GM23338 (cell line): ENCODE data around the gene KIF21A. TPM values are rescaled to one million over a fixed set of nuclear protein-coding genes. Genes with fewer than 3 reads are reported as not detected.

Experiments used
- ATAC-seq: fragments of 200-7000 bp; cut with Tn5 transposase; 3 replicates; pipeline ENCODE4 v1.9.1; 2020
- DNase-seq: peaks from one replicate; pipeline ENCODE4 v3.0.0-alpha.2; 2015; ENCODE audit warnings: low spot score
- H2AFZ ChIP-seq: fragments of 200-600 bp; sonication (generic); 2 replicates; pipeline ENCODE4 v1.8.0; 2016; ENCODE audit warnings: antibody characterized with exemption, mild to moderate bottlenecking, moderate library complexity
- H3F3A ChIP-seq: fragments of 200-600 bp; sonication (generic); replicated peaks from 2 replicates; pipeline ENCODE4 v1.8.0; 2017; ENCODE audit warnings: antibody characterized with exemption, mixed run types, low read depth
- H3K27ac ChIP-seq: fragments of 200-600 bp; sonication (generic); 2 replicates; pipeline ENCODE4 v1.6.1; 2016; ENCODE audit warnings: low read depth
- H3K27me3 ChIP-seq: fragments of 200-600 bp; sonication (generic); 2 replicates; pipeline ENCODE4 v1.8.0; 2016; ENCODE audit warnings: mild to moderate bottlenecking, mixed run types, moderate library complexity; ENCODE audit not compliant: insufficient read depth
- H3K36me3 ChIP-seq: fragments of 200-600 bp; sonication (generic); 2 replicates; pipeline ENCODE4 v1.8.0; 2016; ENCODE audit warnings: mild to moderate bottlenecking; ENCODE audit not compliant: insufficient read depth
- H3K4me1 ChIP-seq: fragments of 200-600 bp; sonication (generic); 2 replicates; pipeline ENCODE4 v1.8.0; 2016; ENCODE audit warnings: mild to moderate bottlenecking, moderate library complexity; ENCODE audit not compliant: insufficient read depth
- H3K4me2 ChIP-seq: fragments of 200-600 bp; sonication (generic); 2 replicates; pipeline ENCODE4 v1.7.1; 2017; ENCODE audit warnings: mixed run types
- H3K4me3 ChIP-seq: fragments of 200-600 bp; sonication (generic); 2 replicates; pipeline ENCODE4 v1.6.1; 2016; ENCODE audit warnings: mixed run types
- H3K79me2 ChIP-seq: fragments of 200-600 bp; sonication (generic); replicated peaks from 2 replicates; pipeline ENCODE4 v1.8.0; 2017; ENCODE audit warnings: mild to moderate bottlenecking; ENCODE audit not compliant: insufficient read depth
- H3K9me2 ChIP-seq: fragments of 200-600 bp; sonication (generic); 2 replicates; pipeline ENCODE4 v1.8.0; 2017; ENCODE audit not compliant: insufficient read depth
- H4K20me1 ChIP-seq: fragments of 200-600 bp; sonication (generic); replicated peaks from 2 replicates; pipeline ENCODE4 v1.8.0; 2017; ENCODE audit warnings: mild to moderate bottlenecking; ENCODE audit not compliant: insufficient read depth
- H3K27ac Mint-ChIP-seq: 2 replicates; pipeline ENCODE4 v1.8.0; 2020; ENCODE audit warnings: inconsistent platforms, mild to moderate bottlenecking, moderate library complexity, mixed read lengths
- H3K27me3 Mint-ChIP-seq: 3 replicates; pipeline ENCODE4 v1.8.0; 2022; ENCODE audit warnings: low read depth, mild to moderate bottlenecking, moderate library complexity, mixed read lengths, inconsistent platforms; ENCODE audit not compliant: insufficient read depth, poor library complexity
- H3K36me3 Mint-ChIP-seq: 3 replicates; pipeline ENCODE4 v1.8.0; 2021; ENCODE audit warnings: low read depth, mild to moderate bottlenecking, inconsistent platforms, moderate library complexity, mixed read lengths
- H3K4me1 Mint-ChIP-seq: 3 replicates; pipeline ENCODE4 v1.8.0; 2020; ENCODE audit warnings: mild to moderate bottlenecking, inconsistent platforms, mixed read lengths
- H3K4me3 Mint-ChIP-seq: 3 replicates; pipeline ENCODE4 v1.8.0; 2021; ENCODE audit warnings: moderate library complexity, mild to moderate bottlenecking, inconsistent platforms, mixed read lengths
- H3K9me3 Mint-ChIP-seq: 3 replicates; pipeline ENCODE4 v1.8.0; 2020; ENCODE audit warnings: moderate library complexity, mild to moderate bottlenecking, inconsistent platforms, mixed read lengths
- CREB1 ChIP-seq: fragments of 250-450 bp; sonication (Bioruptor Pico); IDR thresholded peaks from 2 replicates; pipeline ENCODE4 v1.5.0; 2020; ENCODE audit warnings: low read depth, mild to moderate bottlenecking, moderate library complexity
- NANOG ChIP-seq: IDR thresholded peaks from 2 replicates; pipeline ENCODE4 v1.6.1; 2016; ENCODE audit warnings: antibody characterized with exemption, borderline replicate concordance
- ZNF114 ChIP-seq: fragments of 250-450 bp; sonication (Bioruptor Pico); IDR thresholded peaks from 2 replicates; pipeline ENCODE4 v1.5.0; 2020; ENCODE audit warnings: mild to moderate bottlenecking, moderate library complexity
- polyA plus RNA-seq: library from polyadenylated mRNA; unstranded; fragments of >200 nt; fragmentation: Nextera tagmentation; extraction: Ambion mirVana; gene quantifications from 2 replicates; pipeline ENCODE4 v1.2.1, GENCODE V29; 2016
- total RNA-seq: library from RNA; depleted of rRNA; stranded (reverse); fragments of >200 nt; shearing (Covaris generic); gene quantifications from 2 replicates; pipeline ENCODE4 v1.2.3, GENCODE V29; 2014
- TF ChIP-seq, protein P1 (sequence below): IDR thresholded peaks from one replicate; pipeline ENCODE4 v1.6.1; 2018; ENCODE audit warnings: antibody characterized with exemption; ENCODE audit not compliant: unreplicated experiment
- TF ChIP-seq, protein P2 (sequence below): fragments of 250-450 bp; sonication (Bioruptor Pico); IDR thresholded peaks from 2 replicates; pipeline ENCODE4 v1.5.0; 2020; ENCODE audit warnings: mild to moderate bottlenecking, moderate library complexity

KIF21A gene
- total and polyA plus RNA-seq, 2 experiments from 2014 or later = 28.8 to 32.0 TPM

DNA sequence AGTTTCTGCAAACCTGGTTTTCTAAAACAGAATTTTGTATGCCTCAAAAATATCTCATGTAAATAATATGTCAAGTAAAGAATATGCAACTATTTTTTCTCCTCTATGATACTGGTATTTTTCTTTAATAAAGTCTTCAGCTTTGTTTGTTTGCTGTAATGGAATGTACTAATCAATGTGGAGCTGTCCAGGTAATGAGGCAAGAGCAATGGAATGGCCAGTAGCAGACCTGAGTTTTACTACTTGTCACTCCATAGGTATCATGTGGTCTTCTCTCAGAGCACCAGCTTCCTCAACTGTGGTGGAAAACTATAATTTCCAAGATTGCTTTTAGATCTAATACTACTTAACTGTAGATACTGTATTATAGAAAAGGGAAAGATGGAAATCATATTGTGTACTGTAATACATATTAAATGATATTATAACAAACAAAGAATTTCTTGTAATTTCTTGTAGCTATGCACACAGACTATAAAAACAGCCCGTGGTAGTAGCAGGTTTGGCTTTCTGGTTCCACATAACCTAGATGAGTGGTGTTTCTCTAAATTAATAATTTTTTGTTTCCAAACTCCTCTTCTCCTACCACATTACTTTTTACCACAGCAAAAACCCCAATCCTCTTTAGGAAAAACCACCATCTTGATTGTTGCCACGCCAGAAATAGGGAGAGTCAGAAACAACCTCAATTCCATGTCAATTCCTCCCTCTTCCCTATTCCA, 70.6 kb downstream of the KIF21A start:
- no peaks in the 10 kb centered on the region for H3K36me3 ChIP-seq
- Mint-ChIP-seq H3K9me3 (no peaks in the 10 kb centered on the region), H3K27ac (peak overlapping the region; percentile 15), H3K4me1 (peaks cover 32% of the 10 kb centered on the region), H3K36me3 (no peaks in the 10 kb centered on the region), H3K4me3 (no peak overlapping the region), H3K27me3 (peaks cover 3% of the 10 kb centered on the region)
- H3K27me3 ChIP-seq = no peaks in the 10 kb centered on the region
- TF ChIP-seq CREB1 (CRISPR knock-in tag) = no peak
- TF ChIP-seq, protein P1, sequence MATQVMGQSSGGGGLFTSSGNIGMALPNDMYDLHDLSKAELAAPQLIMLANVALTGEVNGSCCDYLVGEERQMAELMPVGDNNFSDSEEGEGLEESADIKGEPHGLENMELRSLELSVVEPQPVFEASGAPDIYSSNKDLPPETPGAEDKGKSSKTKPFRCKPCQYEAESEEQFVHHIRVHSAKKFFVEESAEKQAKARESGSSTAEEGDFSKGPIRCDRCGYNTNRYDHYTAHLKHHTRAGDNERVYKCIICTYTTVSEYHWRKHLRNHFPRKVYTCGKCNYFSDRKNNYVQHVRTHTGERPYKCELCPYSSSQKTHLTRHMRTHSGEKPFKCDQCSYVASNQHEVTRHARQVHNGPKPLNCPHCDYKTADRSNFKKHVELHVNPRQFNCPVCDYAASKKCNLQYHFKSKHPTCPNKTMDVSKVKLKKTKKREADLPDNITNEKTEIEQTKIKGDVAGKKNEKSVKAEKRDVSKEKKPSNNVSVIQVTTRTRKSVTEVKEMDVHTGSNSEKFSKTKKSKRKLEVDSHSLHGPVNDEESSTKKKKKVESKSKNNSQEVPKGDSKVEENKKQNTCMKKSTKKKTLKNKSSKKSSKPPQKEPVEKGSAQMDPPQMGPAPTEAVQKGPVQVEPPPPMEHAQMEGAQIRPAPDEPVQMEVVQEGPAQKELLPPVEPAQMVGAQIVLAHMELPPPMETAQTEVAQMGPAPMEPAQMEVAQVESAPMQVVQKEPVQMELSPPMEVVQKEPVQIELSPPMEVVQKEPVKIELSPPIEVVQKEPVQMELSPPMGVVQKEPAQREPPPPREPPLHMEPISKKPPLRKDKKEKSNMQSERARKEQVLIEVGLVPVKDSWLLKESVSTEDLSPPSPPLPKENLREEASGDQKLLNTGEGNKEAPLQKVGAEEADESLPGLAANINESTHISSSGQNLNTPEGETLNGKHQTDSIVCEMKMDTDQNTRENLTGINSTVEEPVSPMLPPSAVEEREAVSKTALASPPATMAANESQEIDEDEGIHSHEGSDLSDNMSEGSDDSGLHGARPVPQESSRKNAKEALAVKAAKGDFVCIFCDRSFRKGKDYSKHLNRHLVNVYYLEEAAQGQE = no peak
- TF ChIP-seq ZNF114 (CRISPR knock-in tag) = no peak
- TF ChIP-seq, protein P2, sequence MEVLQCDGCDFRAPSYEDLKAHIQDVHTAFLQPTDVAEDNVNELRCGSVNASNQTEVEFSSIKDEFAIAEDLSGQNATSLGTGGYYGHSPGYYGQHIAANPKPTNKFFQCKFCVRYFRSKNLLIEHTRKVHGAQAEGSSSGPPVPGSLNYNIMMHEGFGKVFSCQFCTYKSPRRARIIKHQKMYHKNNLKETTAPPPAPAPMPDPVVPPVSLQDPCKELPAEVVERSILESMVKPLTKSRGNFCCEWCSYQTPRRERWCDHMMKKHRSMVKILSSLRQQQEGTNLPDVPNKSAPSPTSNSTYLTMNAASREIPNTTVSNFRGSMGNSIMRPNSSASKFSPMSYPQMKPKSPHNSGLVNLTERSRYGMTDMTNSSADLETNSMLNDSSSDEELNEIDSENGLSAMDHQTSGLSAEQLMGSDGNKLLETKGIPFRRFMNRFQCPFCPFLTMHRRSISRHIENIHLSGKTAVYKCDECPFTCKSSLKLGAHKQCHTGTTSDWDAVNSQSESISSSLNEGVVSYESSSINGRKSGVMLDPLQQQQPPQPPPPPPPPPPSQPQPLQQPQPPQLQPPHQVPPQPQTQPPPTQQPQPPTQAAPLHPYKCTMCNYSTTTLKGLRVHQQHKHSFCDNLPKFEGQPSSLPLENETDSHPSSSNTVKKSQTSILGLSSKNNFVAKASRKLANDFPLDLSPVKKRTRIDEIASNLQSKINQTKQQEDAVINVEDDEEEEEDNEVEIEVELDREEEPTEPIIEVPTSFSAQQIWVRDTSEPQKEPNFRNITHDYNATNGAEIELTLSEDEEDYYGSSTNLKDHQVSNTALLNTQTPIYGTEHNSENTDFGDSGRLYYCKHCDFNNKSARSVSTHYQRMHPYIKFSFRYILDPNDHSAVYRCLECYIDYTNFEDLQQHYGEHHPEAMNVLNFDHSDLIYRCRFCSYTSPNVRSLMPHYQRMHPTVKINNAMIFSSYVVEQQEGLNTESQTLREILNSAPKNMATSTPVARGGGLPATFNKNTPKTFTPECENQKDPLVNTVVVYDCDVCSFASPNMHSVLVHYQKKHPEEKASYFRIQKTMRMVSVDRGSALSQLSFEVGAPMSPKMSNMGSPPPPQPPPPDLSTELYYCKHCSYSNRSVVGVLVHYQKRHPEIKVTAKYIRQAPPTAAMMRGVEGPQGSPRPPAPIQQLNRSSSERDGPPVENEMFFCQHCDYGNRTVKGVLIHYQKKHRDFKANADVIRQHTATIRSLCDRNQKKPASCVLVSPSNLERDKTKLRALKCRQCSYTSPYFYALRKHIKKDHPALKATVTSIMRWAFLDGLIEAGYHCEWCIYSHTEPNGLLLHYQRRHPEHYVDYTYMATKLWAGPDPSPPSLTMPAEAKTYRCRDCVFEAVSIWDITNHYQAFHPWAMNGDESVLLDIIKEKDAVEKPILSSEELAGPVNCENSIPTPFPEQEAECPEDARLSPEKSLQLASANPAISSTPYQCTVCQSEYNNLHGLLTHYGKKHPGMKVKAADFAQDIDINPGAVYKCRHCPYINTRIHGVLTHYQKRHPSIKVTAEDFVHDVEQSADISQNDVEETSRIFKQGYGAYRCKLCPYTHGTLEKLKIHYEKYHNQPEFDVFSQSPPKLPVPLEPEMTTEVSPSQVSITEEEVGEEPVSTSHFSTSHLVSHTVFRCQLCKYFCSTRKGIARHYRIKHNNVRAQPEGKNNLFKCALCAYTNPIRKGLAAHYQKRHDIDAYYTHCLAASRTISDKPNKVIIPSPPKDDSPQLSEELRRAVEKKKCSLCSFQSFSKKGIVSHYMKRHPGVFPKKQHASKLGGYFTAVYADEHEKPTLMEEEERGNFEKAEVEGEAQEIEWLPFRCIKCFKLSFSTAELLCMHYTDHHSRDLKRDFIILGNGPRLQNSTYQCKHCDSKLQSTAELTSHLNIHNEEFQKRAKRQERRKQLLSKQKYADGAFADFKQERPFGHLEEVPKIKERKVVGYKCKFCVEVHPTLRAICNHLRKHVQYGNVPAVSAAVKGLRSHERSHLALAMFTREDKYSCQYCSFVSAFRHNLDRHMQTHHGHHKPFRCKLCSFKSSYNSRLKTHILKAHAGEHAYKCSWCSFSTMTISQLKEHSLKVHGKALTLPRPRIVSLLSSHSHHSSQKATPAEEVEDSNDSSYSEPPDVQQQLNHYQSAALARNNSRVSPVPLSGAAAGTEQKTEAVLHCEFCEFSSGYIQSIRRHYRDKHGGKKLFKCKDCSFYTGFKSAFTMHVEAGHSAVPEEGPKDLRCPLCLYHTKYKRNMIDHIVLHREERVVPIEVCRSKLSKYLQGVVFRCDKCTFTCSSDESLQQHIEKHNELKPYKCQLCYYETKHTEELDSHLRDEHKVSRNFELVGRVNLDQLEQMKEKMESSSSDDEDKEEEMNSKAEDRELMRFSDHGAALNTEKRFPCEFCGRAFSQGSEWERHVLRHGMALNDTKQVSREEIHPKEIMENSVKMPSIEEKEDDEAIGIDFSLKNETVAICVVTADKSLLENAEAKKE = no peak
- TF ChIP-seq NANOG = no peak
- H3K4me2 ChIP-seq = no peak overlapping the region
- no peaks in the 10 kb centered on the region for H4K20me1 ChIP-seq
- ATAC-seq = no peak
- no peak overlapping the region for H3K4me3 ChIP-seq
- H3K9me2 ChIP-seq = no peaks in the 10 kb centered on the region
- no peak for DNase-seq
- H3K79me2 ChIP-seq = no peaks in the 10 kb centered on the region
- H3F3A ChIP-seq = no peaks in the 10 kb centered on the region
- no peak overlapping the region for H2AFZ ChIP-seq
- no peak overlapping the region for H3K27ac ChIP-seq
- peaks cover 20% of the 10 kb centered on the region for H3K4me1 ChIP-seq
